Body of pancreas (tissue), 4 donors: ENCODE results near the gene LCN10. TPM values are rescaled to one million over a fixed set of nuclear protein-coding genes. Genes with fewer than 3 reads are reported as not detected.
A peak's percentile ranks its signal among the peaks of the same experiment; 100 is the strongest.

Experiments
- ATAC-seq: fragments of 150-250 bp; one replicate; pipeline ENCODE4 v1.9.1; 2016
- DNase-seq, 4 donors: peaks; one replicate each; pipeline ENCODE4 v3.0.0-alpha.2; 2019
- H3K27ac ChIP-seq, 4 donors: fragments of 200-600 bp; sonication (generic); 1 replicate in 3 of 4; 2 replicates in 1 of 4; pipeline versions ENCODE4 v1.5.1 to v1.6.1; 2016 to 2019; ENCODE audit warnings: mild to moderate bottlenecking in 1 of 4, mixed read lengths in 1 of 4, moderate library complexity in 1 of 4
- H3K27me3 ChIP-seq, 2 donors: fragments of 200-600 bp; sonication (generic); one replicate each; pipeline ENCODE4 v1.6.0; 2016; ENCODE audit warnings: mild to moderate bottlenecking in 1 of 2
- H3K36me3 ChIP-seq, 2 donors: fragments of 200-600 bp; sonication (generic); replicated peaks in 1 of 2; 2 replicates each; pipeline ENCODE4 v1.5.1; 2016; ENCODE audit warnings: low read depth in 2 of 2; ENCODE audit not compliant: insufficient read depth in 1 of 2
- H3K4me1 ChIP-seq: fragments of 200-600 bp; sonication (generic); one replicate; pipeline ENCODE4 v1.6.0; 2016
- H3K4me3 ChIP-seq, 2 donors: fragments of 200-600 bp; sonication (generic); 1 replicate in 1 of 2; 2 replicates in 1 of 2; pipeline ENCODE4 v1.5.1; 2016 to 2019
- H3K9me3 ChIP-seq, 3 donors: fragments of 200-600 bp; sonication (generic); 1 replicate in 2 of 3; 2 replicates in 1 of 3; pipeline ENCODE4 v1.5.1; 2016
- POLR2A ChIP-seq, 3 donors: fragments of 450-650 bp; IDR thresholded peaks; one replicate each; pipeline ENCODE4 v1.6.1; 2016; ENCODE audit warnings: antibody characterized with exemption in 3 of 3, mild to moderate bottlenecking in 2 of 3
- WGBS, 2 donors: methylation state at CpG; one replicate each; pipeline ENCODE4 v1.1.5; 2017; 5-methylcytosine and 5-hydroxymethylcytosine counted together
- intact Hi-C: fragments of 100-400 bp; cut with DNase I; formaldehyde crosslinking; loops from one replicate; pipeline ENCODE4 v1.15.1; 2023
- total RNA-seq, 2 donors: library from RNA; depleted of rRNA; stranded (reverse); fragments of >200 nt; gene quantifications; one replicate each; pipeline ENCODE4 v1.1.0, GENCODE V29; 2016
- TF ChIP-seq, protein P1 (sequence below), 7 experiments: fragments of 450-650 bp in 4 of 7; fragments of 200-600 bp in 3 of 7; sonication (generic) in 3 of 7; IDR thresholded peaks; one replicate each; pipeline ENCODE4 v1.5.1; 2016 to 2019; ENCODE audit warnings: antibody characterized with exemption in 7 of 7

LCN10 gene
- total RNA-seq, 2 donors from 2014 or later = 0.78 to 4.6 TPM

GRCh38 chr9:136729144-136729543 lies 13.6 kb downstream of the LCN10 start:
- TF ChIP-seq, protein P1, sequence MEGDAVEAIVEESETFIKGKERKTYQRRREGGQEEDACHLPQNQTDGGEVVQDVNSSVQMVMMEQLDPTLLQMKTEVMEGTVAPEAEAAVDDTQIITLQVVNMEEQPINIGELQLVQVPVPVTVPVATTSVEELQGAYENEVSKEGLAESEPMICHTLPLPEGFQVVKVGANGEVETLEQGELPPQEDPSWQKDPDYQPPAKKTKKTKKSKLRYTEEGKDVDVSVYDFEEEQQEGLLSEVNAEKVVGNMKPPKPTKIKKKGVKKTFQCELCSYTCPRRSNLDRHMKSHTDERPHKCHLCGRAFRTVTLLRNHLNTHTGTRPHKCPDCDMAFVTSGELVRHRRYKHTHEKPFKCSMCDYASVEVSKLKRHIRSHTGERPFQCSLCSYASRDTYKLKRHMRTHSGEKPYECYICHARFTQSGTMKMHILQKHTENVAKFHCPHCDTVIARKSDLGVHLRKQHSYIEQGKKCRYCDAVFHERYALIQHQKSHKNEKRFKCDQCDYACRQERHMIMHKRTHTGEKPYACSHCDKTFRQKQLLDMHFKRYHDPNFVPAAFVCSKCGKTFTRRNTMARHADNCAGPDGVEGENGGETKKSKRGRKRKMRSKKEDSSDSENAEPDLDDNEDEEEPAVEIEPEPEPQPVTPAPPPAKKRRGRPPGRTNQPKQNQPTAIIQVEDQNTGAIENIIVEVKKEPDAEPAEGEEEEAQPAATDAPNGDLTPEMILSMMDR (IDR thresholded peaks at IDR 0.05) = no peak
- no peak for TF ChIP-seq POLR2A (IDR thresholded peaks at IDR 0.05)
- Histone ChIP-seq H3K27ac (no peak overlapping the region), H3K27me3 (no peaks in the 10 kb centered on the region), H3K4me1 (peaks cover 45% of the 10 kb centered on the region), H3K36me3 (peaks cover 0 to 5% of the 10 kb centered on the region in 2 donors), H3K9me3 (no peaks in the 10 kb centered on the region), H3K4me3 (no peak overlapping the region)
- no peak for DNase-seq
- intact Hi-C loops = no loop called here
- WGBS, 2 donors = 93% methylated on average over 7 of the region's 7 CpGs; no CpG with 5 or more reads in 1 of the 2 donors
- no peak for ATAC-seq

DNA sequence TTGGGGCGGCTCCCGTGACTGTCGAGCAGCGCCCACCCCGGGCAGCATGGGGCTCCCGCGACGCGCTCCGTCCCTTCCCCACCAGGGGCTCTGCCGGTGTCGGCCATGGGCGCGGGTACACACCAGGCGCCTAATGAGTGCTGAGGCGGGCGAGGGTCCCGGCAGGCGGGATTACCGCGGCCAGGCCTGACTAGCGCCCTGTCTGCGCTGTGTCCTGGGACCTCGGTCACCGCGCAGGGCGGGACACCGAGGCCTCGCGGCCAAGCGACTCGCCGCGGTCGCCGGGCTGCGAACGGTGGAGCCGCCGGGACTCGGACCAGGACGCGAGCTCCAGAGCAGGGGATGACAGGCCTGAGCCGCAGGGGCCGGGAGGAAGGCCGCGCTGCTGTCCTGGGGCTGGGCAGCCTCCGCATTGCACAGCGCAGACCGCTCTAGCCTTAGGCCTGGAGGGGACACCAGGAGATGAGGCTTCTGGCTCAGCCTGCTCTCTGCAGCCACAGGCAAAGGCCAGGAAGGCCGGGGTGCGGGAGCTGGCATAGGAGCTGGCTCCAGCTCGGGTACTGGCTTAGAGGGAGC lies 14.1 kb downstream of the LCN10 start:
- DNase-seq (peak in 1 of 4 donors; percentile 35), ATAC-seq (peak; percentile 50)
- TF ChIP-seq POLR2A (IDR thresholded peaks at IDR 0.05) = no peak
- TF ChIP-seq, protein P1 (IDR thresholded peaks at IDR 0.05) = no peak
- 7% methylated on average over 50 of the region's 53 CpGs; no CpG with 5 or more reads in 1 of the 2 donors for WGBS, 2 donors
- Histone ChIP-seq H3K36me3 (peaks cover 5 to 7% of the 10 kb centered on the region in 2 donors), H3K9me3 (no peaks in the 10 kb centered on the region), H3K4me3 (peak overlapping the region; percentile 68 to 96), H3K27me3 (no peaks in the 10 kb centered on the region), H3K4me1 (peaks cover 45% of the 10 kb centered on the region), H3K27ac (peak overlapping the region in 1 of 4 donors; percentile 82)
- intact Hi-C loops = no loop called here

- peak overlapping the region in 3 of 4 donors; percentile 62 to 82 (median 71) for H3K27ac ChIP-seq
- 0 to 1% methylated on average over 4 to 60 of the region's 66 CpGs for WGBS, 2 donors
- ATAC-seq = peak; percentile 85
- H3K9me3 ChIP-seq = no peaks in the 10 kb centered on the region
- peaks cover 8 to 12% of the 10 kb centered on the region in 2 donors for H3K36me3 ChIP-seq
- H3K27me3 ChIP-seq = no peaks in the 10 kb centered on the region
- peaks cover 47% of the 10 kb centered on the region for H3K4me1 ChIP-seq
- intact Hi-C loops = no loop called here
- H3K4me3 ChIP-seq = peak overlapping the region; percentile 68 to 96
- peak; percentile 98 to 99 (median 99) for TF ChIP-seq POLR2A (IDR thresholded peaks at IDR 0.05)
- TF ChIP-seq, protein P1 (IDR thresholded peaks at IDR 0.05) = peak; percentile 72 to 99 (median 96)
- peak; percentile 89 to 93 (median 91) for DNase-seq
Measured at GRCh38 chr9:136728080-136728547, 14.6 kb downstream of the LCN10 start.

DNA sequence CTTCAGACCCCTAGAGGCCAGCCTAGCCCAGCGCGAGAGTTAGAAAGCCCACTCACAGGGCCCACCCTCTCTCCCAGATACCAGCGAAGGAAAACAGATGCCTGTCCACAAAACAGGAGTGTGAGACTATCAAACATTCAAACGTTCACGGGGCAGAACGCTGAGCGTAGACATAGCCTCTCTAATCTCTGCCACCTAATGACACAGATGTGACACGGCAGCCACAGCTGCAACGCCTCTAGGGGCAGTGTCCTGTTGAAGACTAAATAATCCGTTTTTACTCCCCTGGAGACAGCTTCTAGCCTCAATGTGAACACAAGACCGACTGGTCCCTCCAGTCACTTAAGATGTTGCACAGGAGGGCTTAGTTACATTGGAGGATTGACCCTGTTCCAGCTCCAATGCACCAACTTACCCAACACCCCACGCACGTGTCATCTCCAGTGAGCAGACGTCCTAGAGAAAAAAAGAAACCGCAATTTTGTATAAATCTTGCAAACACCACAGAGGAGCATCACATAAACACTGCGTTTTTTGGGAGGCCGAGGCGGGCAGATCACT lies 16.0 kb downstream of the LCN10 start:
- Histone ChIP-seq H3K9me3 (no peaks in the 10 kb centered on the region), H3K4me1 (peaks cover 49% of the 10 kb centered on the region), H3K4me3 (no peak overlapping the region), H3K36me3 (peaks cover 8 to 16% of the 10 kb centered on the region in 2 donors), H3K27ac (peak overlapping the region in 3 of 4 donors; percentile 31 to 82 (median 71)), H3K27me3 (no peaks in the 10 kb centered on the region)
- no peak for ATAC-seq
- 14 to 16% methylated on average over 10 to 18 of the region's 18 CpGs for WGBS, 2 donors
- TF ChIP-seq, protein P1 (IDR thresholded peaks at IDR 0.05) = peak in 6 of 7 experiments; percentile 27 to 63 (median 54)
- TF ChIP-seq POLR2A (IDR thresholded peaks at IDR 0.05) = no peak
- intact Hi-C loops = no loop called here
- DNase-seq = peak in 3 of 4 donors; percentile 54 to 61 (median 55)
